NCI-H82 treated with DMSO at 0.1 percent for 48 hours (cell line): ENCODE measurements around the gene IL1RL2.

Experiments used
- DNase-seq: peaks from one replicate; lab custom pipeline; 2025; ENCODE audit not compliant: unreplicated experiment; lab: John Stamatoyannopoulos, UW

IL1RL2 gene

GRCh38 chr2:102238039-102238756 lies 51.4 kb downstream of the IL1RL2 start:
- DNase-seq, result no peak

- DNase-seq, result no peak
These were observed 52.0 kb downstream of the IL1RL2 start for GRCh38 chr2:102238778-102239177.

DNA sequence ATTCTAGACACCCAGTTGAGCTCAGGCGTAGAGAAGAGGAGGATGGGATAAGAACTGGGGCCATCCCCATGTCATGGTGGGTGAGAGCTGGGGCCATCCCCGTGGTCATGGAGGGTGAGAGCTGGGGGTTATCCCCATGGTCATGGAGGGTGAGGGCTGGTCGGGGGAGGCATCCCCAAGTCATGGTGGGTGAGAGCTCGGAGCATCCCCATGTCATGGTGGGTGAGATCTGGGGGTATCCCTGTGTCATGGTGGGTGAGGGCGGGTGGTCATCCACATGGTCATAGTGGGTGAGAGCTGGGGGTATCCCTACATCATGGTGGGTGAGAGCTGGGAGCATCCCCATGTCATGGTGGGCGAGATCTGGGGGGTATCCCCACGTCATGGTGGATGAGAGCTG lies 52.5 kb downstream of the IL1RL2 start:
- DNase-seq, result no peak

DNA sequence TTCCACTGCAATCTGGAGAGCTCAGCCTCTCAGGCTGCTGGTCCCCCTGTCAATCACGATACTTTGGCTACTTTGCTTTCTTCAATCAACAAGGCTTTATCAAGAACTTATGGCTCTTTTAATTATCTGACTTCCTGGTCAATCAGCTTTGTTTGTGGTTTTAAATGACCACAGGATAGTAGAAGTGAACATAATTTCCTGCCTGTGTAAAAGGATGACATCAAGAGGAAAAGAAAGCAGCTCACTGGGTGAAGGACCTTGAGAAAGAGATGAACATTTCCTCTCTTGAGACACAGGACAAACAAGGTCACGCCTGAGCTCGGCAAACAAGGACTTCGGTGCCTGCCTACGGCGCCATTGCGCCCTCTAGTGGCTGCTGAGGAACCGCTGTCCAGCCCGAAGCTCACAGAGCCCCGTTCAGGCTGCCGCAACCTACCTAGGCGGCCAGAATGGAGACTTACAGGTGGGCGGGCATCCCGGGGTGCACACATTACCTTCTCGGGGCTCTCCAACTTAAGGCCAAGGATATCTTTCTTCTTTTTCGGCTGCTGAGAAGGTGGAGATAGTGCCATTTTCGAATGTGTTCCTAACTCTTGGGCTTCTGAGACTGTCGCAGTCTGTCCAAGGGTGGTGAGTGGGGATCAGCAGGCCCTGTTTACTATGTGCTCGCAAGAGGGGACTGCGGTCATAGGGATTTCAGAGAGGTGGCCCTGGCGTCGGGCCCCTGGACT lies 54.0 kb downstream of the IL1RL2 start:
- peak; percentile 29 for DNase-seq

- peak; percentile 55 for DNase-seq
These were observed 54.9 kb downstream of the IL1RL2 start for GRCh38 chr2:102241616-102242305.

DNA sequence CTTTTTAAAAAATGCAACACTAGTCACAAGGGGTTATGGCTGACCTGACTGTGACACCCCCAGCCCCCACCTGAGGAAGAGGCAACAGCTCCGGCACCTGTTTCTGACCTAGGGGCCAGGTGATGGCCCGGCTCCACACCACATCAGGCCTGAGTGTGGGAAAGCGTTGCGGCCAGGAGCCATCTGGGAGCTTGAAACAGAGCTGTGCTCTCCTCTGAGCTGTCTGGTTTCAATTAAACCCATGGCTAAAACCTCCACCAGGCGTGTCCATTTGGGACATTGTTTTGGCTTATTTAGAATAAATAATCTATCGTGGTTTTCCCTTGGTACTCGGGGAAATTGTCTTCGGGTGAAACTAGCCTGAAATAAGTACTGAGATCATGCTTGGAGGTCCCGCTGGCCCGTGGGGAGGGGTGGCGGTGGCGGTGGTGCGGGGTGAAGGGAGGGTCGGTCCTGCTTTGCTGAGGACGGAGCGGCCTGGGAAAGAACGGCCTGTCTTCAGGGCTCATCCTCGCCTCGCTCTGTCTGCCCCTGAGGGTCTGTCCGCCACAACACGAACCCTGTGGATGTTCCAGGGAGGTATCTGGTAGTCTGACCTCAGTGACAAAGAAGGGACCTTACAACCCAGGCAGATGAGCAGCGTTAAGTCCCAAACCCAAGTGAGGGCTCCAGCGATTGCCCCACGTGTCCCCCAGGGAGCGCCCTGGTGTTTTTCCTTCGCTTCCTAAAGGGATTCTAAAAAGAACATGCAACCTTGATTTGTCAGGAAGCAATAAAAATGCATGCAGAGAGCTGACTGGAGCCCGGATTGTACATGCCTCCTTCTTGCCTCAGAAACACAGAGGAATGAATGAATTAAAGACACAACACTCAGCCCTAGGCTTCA lies 58.7 kb downstream of the IL1RL2 start:
- no peak for DNase-seq

GRCh38 chr2:102250278-102250821 lies 63.5 kb downstream of the IL1RL2 start:
- DNase-seq, result no peak

DNA sequence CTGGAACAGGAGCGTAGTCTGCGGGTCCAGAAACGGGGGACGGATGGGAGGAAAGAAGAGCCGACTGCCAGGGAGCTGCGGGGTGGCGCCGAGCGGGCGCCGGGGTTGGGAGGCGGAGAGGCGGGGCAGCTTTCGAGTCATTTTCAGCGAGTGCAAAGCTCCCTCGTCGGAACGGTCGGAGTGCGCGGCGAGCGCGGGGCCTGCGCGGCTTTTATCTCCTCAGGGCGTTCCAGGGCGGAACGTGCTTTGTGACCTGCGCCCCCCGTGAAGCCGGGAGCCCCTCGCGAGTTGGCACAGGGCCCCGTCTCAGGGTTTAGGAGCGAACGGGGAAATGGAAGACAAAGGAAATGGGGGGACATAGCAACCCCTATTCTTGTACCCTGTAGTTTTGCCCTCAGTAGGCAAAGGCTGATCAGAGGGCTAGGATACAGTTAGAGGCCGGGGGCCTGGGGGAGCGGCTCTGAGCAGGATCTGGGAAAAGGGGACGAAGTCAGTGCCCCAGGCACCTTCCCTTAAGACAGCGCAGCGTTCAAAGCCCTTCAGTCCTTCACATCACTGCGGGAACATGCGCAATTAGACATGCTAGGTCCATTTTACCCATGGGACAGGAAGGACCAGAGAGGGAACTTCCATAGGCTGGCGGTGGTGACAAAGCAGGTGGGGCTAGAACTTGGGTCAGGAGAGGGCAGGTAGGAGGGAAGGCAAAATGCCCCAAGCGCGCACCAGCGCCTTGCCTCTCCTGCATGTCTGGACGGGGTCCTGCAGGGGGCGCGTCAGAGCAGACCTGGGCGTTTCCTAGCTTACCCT lies 64.4 kb downstream of the IL1RL2 start:
- DNase-seq, result no peak

DNA sequence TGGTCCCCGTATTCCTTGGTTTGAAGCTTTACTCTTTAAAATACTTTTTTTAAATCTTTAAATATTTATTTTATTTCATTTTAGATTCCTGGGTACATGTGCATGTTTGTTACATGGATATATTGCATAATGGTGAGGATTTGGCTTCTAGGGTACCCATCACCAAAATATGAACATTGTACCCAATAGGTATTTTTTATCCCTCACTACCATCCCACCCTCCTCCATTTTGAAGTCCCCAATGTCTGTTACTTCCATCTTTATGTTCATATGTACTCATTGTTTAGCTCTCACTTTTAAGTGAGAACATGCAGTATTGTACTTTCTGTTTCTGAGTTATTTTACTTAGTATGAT lies 65.0 kb downstream of the IL1RL2 start:
- no peak for DNase-seq

- DNase-seq, result no peak
These were observed 65.4 kb downstream of the IL1RL2 start for GRCh38 chr2:102252236-102252635.

DNA sequence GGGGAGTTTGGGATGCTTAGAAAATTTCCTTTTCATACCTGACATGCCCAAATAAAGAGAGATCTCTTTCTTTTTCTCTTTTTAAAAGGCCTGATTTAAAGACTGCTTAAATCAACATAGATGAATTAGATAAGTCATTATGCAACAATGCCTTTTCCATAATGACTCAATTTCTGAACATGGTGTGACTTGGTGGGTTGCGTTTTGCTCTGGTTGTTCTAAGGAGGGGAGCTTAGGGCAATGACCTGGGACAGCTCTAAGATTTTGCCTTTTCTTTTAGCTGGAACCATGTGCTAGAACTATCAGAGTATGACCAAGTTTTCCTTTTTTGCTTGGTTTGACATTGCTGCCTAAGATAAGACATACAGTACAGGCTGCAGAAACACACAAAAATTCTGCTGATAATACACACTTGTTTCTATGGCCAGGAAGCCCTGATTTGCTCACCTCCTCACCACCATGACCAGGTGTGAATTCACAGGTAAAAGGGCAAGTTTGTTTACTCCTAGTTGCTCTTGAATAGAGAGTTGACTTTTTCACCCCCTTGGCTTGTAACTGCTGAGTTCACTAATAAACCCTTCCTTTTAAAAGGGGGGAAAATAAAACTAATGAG lies 66.4 kb downstream of the IL1RL2 start:
- no peak for DNase-seq

DNA sequence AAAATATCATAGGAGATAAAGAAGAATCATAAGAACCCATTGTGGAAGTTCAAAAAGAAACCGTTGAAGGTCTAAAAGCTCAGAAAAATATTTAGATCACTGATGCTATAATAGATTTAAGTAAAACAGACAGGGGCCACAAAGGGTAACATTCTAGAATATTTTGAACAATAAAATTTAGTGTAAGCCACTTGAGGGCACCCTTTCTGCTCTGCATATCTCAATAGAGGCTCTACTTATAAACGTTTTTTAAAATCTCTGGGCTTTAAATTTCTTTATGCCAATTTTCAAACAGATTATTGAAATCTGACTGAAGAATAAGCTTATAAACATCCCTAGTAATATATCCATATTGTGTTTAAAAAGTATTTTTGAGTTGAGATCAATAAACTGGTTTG lies 66.9 kb downstream of the IL1RL2 start:
- no peak for DNase-seq

DNA sequence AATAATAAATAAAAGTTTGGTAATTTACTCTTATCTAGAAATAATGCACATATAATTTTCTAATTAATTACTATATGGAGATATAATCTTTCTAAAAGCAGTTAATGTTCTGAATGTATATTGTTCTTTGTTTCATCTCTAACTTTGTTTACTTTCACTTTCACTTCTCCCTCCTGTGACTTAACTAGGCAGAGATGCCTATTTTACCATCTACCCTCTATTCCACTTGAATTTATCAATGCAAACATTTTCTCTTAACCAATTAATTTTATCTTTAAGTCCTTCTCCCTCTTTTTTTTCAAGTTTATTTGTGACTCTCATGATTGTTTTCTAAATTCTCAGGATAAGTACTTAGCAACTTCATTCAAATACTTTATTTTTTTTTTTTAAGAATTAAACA lies 69.5 kb downstream of the IL1RL2 start:
- no peak for DNase-seq

- DNase-seq, result no peak
These were observed 70.1 kb downstream of the IL1RL2 start for GRCh38 chr2:102256874-102257462.

GRCh38 chr2:102258025-102258385 lies 71.2 kb downstream of the IL1RL2 start:
- no peak for DNase-seq

DNA sequence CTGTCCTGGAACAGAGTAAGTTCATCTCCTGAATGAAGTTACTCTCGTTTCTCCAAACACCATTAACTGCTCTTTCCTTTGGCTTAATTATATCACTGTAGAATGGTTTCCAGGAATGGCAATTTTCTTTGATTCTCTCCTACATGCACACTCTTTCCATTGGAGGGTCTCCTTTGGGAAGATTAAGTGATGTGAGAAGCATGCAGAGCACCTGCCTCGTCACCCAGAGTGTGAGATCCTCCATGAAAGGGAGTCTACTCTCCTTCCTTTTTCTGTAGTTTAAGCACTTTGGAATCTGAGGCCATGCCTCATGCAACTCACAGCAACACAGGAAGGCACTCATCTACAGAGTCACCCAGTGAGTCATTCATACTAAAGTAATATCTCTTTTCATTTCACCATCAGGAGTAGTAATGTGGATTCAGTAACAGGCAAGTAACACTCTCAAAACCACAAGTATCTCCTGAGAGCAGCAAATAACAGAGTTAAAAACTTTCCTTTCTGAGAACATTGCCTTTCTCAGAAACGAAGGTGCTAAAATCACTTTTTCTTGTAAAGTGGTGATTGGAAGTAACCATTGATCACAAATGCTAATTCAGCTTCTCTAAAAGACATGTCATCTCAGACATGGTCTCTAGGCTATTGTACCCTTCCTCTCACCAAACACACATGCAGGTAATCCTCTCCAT lies 71.7 kb downstream of the IL1RL2 start:
- DNase-seq, result no peak

DNA sequence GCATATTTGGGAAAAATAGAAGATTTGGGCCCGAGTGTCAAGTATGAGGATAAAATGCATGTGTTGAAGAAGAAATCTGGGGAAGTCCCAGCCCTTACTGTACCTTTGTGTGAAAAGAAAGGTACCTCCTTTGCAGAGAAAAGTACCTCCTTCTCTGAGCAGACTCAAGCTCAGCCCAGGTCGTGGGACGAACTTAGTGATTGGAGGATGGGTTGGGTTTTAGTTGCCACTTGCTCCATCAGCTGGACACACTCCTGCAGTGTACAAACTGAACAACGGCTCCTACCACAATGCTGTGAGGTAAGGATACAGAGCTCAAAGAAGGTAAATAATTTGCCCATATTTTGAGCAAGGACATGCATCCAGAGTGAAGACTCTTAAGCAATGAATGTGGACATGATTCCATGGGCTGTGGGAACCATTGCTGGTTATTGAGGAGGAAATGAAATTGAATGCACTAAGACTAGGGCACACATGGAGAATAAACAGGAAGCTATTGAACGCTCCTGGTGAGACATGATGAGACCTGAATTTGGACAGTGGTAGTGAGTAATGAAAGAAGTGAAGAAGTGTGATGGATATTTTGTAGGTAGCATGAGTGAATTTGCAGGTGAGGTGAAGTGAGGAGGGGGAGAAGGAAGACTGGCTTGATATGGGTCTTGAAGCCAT lies 74.8 kb downstream of the IL1RL2 start:
- no peak for DNase-seq
